PFSK-1 (cell line): ENCODE data around the gene SNX13.

Source experiments
- FOXP2 ChIP-seq: optimal IDR thresholded peaks from 2 replicates; pipeline ENCODE3; 2011; ENCODE audit warnings: borderline replicate concordance, control low read depth, inconsistent platforms; ENCODE audit not compliant: insufficient read depth; ENCODE audit errors: extremely low read length, extremely low read depth
- POLR2AphosphoS5 ChIP-seq: IDR thresholded peaks from 2 replicates; pipeline ENCODE4 v1.6.1; 2012; ENCODE audit warnings: low read depth, mild to moderate bottlenecking, control low read depth, low read length, moderate library complexity
- REST ChIP-seq, 2 experiments: IDR thresholded peaks; 2 replicates each; pipeline versions ENCODE4 v1.6.1 to v1.8.0; 2011 to 2012; ENCODE audit warnings: low read depth in 2 of 2, low read length in 2 of 2, control low read depth in 1 of 2, inconsistent platforms in 1 of 2, mild to moderate bottlenecking in 1 of 2, moderate library complexity in 1 of 2; ENCODE audit not compliant: insufficient read depth in 1 of 2
- SIN3A ChIP-seq: IDR thresholded peaks from 2 replicates; pipeline ENCODE4 v1.6.1; 2012; ENCODE audit warnings: mild to moderate bottlenecking, low read length, moderate library complexity, borderline replicate concordance; ENCODE audit not compliant: insufficient read depth
- TAF1 ChIP-seq: IDR thresholded peaks from 2 replicates; pipeline ENCODE4 v1.6.1; 2012; ENCODE audit warnings: low read length, control low read depth, borderline replicate concordance; ENCODE audit not compliant: insufficient read depth

SNX13 gene

GRCh38 chr7:17855202-17855601, 85.1 kb downstream of the SNX13 start:
- TF ChIP-seq FOXP2 (no peak), POLR2AphosphoS5 (no peak), REST (IDR thresholded peaks at IDR 0.05; ENCODE audit: insufficient read depth in 1 of 2, low read depth in 2 of 2, low read length in 2 of 2) (no peak), TAF1 (no peak), SIN3A (no peak)

- TF ChIP-seq REST (IDR thresholded peaks at IDR 0.05; ENCODE audit: insufficient read depth in 1 of 2, low read depth in 2 of 2, low read length in 2 of 2) (no peak), FOXP2 (no peak), SIN3A (no peak), TAF1 (no peak), POLR2AphosphoS5 (no peak)
Measured at GRCh38 chr7:17854261-17855047, 85.8 kb downstream of the SNX13 start.

- TF ChIP-seq SIN3A (no peak), FOXP2 (no peak), TAF1 (no peak), POLR2AphosphoS5 (no peak), REST (IDR thresholded peaks at IDR 0.05; ENCODE audit: insufficient read depth in 1 of 2, low read depth in 2 of 2, low read length in 2 of 2) (no peak)
Measured at GRCh38 chr7:17852361-17852760, 87.9 kb downstream of the SNX13 start.

GRCh38 chr7:17849504-17849903, 90.8 kb downstream of the SNX13 start:
- no peak for TF ChIP-seq REST (IDR thresholded peaks at IDR 0.05; ENCODE audit: insufficient read depth in 1 of 2, low read depth in 2 of 2, low read length in 2 of 2)
- no peak for TF ChIP-seq SIN3A
- TF ChIP-seq POLR2AphosphoS5: no peak
- TF ChIP-seq FOXP2: no peak
- TF ChIP-seq TAF1: no peak

GRCh38 chr7:17848516-17848915, 91.8 kb downstream of the SNX13 start:
- no peak for TF ChIP-seq POLR2AphosphoS5
- TF ChIP-seq FOXP2: no peak
- TF ChIP-seq TAF1: no peak
- no peak for TF ChIP-seq REST (IDR thresholded peaks at IDR 0.05; ENCODE audit: insufficient read depth in 1 of 2, low read depth in 2 of 2, low read length in 2 of 2)
